Measurements from ENCODE around the gene CXCL10.

The CXCL10 gene

GRCh38 chr4:75989846-75990528 lies 33.3 kb downstream of the CXCL10 start:
- no peak for DNase-seq

- no peak for DNase-seq
These were observed 38.2 kb downstream of the CXCL10 start for GRCh38 chr4:75985116-75985515.

- no peak for DNase-seq
These were observed 42.7 kb downstream of the CXCL10 start for GRCh38 chr4:75980576-75980975.

GRCh38 chr4:75976177-75976576 lies 47.1 kb downstream of the CXCL10 start:
- DNase-seq = no peak

- no peak for DNase-seq
These were observed 49.5 kb downstream of the CXCL10 start for GRCh38 chr4:75973766-75974165.

All from inflammatory macrophage treated with lipopolysaccharide for 1 hour (primary cell).